ENCODE data around the gene DPYD.

DPYD gene

DNA sequence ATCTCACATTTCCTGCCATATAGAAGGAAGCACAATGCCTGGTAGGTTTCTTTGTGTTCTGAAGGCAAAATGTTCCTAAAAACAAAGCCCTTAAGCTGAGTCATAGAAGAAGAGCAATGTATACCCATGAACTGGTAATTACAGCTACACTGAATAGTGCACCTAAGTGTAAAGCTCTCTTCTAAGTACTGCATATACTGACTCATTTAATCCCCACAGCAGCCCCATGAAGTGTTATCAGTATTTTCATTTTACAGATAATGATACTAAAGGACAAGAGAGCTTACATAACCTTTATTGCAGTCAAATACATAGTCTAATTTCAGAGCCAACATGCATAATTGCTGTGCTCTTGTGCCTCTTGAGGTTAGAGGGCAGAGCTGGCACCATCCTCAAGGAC lies 239.9 kb downstream of the DPYD start:
- DNase-seq = no peak

DNA sequence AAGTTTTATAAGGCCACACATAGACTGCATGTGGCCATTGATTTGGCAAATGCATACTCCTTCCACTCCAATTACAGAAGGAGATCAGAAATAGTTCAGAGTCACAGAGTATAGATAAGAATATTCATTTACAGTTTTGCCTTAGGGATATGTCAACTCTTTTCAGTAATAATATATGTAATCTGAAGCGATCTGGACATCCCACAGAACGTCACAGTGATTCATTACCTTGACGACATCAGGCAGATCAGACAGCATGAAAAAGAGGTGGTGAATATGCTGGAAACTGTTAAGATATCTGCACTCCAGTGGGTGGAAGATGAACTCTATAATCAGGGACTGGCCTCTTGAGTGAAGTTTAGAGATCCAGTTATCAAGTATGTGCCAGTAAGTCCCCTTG lies 240.4 kb downstream of the DPYD start:
- no peak for DNase-seq

DNA sequence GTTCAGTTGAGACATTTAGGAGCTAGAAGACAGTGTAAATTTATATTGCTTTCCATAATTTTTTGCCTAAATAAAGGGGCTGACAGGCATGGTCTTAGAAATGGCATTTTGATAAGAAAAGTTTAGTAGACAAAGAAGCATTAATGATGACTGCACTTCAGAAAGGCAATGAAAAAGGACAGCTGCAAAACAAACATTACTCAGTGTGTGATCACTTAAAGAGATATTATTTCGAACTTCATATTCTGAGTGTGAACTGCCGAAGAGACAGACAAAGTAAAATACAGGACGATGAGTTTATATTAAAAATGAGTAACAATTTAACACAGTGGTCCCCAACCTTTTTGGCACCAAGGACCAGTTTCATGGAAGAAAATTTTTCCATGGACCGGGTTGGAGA lies 243.1 kb downstream of the DPYD start:
- DNase-seq = no peak

DNA sequence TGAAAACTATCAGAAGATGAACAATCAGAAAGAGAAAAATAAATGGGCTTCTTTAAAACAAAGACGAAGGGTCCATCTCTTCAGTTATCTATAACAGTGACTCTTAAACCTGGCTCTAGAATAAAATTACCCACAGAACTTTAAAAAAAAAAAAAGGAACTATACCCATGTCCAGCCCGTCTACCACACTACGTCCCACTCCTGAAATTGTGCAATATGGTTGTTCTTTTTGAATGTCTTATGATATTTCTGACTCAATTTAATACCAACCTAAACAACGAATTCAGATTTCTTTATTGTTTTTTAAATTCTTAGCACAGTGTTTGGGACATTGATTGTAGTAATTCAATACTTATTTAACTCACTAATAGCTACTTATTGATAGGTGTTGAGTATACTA lies 246.3 kb downstream of the DPYD start:
- DNase-seq = no peak

DNA sequence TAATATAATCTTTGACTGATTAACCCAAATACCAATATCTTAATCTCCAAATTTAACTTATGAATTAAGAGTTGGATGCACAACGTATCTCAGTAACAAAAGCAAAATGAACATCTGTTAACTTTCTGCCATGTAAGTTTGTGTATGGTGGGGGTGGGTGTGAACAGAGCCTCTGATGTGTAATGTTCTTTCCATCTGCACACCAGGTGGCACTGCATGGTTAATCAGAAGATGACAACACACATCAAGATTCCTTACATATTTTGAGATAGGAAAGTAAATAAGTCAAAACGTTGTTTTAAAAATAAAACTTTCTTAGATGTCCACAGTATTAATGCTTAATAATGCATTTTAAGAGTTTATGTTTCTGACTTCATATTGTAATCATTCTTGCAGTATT lies 251.9 kb downstream of the DPYD start:
- DNase-seq = peak; percentile 6

DNA sequence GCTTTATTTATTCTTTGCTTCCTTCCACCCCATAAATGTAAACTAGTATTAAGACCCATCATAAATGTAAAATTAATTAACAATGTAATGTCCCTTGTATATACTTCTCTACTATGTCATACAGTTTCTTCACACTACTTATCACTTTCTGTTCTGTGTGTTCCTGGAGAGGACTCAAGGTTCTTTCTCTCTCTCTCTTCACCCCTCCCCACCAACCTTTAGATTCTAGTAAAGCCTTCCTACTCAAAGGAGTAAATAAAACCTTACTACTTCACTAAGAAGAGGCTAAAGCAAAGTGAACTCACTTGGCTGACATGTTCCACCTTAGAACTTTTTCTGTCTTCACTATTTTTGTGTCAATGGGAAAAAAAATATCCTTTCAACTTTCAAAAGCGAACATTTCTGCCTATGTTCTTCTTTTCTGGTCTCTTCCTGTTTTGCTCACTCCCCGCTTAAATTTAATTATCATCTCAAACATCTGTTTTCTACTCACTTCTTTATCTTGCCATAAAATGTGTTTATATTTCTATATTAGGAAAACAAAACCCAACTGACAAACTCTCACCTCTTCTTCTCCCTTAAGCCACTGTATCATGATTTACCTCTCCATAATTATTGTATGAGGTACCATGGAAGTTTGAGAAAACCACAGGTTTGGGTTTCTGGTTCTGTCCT lies 260.3 kb downstream of the DPYD start:
- DNase-seq = no peak

DNA sequence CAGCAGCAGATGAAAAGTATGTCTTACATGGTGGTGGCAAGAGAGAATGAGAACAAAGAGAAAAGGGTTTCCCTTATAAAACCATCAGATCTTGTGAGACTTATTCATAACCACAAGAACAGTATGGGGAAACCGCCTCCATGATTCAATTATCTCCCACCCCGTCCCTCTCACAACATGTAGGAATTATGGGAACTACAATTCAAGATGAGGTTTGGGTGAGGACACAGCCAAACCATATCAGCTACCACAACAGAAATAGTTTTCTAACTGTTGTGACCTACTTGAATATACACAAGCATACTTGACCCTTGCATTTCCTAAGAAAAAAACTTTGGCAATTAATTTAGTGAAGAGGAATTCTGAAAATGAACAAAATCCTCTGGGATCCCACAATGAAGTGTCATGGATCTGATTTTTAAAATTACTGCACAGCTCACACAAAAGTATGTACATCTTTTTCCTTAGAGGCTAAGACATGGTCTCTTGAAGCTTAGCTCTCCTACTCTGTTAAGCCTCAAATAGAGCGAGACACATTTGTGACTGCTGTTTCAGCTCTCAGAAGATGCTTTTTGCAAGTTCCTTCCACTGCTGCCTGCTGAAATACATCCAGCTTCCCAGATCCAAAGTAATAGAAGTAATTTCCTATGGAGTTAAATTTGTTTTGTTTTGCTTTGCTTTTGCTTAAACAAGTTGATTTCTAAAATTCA lies 265.8 kb downstream of the DPYD start:
- no peak for DNase-seq

DNA sequence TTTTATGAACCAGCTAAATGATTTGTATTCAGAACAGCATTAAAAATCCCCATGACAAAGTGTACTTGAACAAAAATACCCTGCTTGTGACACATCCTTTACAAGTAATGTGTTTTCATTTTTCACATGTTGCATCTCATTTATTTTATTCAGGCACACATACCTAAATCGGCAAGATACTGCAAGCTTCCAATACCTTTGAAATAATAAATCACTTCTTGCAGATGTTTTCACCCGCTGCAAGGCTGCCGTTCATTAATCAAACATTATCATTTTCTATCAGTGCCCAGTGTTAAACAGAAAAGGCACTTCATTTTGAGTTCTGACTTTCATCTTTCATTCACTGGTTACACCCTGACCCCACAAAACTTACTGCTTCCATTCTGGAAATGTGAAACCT lies 269.6 kb downstream of the DPYD start:
- no peak for DNase-seq

DNA sequence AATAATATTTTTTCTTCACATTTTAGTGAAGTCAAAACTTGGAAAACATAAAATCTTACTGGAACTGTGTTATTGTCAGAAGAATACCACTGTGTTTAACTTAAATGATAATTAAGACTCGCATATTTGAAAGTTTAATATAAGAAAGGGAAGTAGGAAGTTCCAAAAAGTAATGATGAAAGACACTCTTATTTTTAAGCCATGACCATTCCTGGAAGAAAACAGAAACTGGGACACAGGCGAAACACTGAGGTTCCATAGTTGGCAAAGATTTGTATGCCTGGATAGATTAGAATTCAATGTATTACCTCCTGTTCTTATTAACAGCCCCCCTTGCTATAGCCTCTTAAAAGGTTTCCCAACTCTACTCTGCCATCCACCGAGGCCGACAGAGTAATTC lies 271.2 kb downstream of the DPYD start:
- DNase-seq = no peak

DNA sequence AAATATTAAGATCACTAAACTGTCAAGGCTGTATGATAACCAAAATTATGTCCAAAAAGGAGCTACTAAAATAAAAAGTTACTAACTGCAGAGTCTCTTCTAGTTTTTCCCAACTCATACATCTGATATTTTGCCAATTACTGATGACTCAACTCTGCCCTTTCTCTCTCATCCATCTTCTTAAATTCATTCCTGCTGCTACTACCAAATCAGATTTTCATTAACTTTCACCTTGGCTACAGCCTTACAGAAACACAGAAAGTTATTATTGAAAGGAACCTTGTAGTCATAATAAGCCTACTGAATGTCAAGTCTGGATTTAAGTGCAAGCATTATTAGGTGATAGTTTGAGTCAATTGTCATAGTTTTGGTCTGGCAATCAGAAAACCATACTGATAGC lies 273.1 kb downstream of the DPYD start:
- DNase-seq = no peak

DNA sequence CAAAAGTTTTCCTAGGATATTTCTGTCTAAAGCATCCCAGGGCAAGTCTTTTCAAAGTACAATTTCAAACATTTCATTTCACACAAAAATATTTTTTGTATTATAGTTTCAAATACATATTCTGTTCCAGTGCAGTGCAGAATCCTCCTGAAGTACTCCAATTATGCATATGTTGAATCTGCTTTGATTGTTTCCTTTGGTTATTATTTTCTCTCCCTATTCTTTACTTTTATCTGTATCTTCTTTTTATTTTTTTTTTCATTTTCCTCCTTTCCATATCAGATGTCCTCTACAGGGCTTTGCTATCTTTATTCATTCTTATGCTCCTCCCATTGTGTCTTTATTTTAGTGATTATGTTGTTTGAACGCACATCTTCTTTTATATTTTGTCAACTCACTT lies 274.8 kb downstream of the DPYD start:
- DNase-seq = no peak

DNA sequence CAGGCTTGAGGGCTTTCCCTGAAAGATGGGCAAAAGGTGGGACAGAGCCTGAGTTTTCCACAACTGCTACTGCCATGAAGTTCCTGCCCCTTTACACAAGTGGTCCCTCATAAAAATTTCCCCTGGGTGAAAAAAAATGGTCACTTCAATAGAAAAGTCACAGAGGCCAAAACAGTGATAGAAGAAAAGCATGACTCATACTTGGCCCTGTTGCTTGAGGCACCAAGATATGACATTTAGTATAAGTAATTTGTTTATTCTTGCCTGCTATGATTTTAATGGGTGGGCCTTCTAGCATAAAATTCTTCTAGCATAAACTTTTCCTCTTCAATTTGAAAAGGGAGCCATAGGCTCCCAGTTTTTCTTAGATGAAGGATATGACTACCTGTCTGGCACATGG lies 280.2 kb downstream of the DPYD start:
- DNase-seq = no peak

DNA sequence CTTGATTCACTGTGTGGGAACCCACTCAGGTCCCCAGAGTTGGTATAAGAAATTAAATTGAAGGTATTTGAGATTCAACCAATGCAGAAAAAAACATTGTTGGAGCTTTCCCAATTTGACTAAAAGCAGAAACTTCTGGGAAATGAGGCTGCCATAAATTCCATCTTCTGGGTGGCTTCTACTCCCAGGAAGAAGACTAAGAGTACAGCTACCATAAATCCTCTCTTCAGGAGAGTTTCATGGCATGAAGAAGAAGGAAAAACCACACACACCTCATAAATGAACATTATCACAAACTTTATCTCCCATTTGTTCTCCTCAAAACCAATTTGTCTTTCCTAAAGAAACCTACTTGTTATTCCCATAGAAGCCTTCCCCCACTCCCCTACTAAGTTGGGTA lies 283.9 kb downstream of the DPYD start:
- no peak for DNase-seq

DNA sequence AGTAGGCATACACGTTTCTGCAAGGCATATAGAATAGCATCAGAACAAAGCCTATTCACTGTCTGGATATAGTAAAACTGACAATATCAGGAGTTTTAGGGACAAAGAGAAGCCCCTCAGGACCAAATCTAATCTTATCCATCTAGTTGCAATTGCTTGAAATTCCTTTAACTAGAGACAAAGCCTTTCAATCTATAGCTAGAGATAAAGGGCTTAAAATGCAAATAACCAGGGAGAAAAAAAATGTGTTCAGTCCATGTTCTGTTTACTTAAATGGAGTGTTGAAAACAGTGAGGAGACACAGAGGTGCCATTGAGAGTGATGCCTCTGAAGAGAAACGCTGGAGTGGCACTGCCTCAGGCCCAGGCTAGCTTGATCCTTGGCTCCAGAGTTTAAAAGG lies 286.1 kb downstream of the DPYD start:
- DNase-seq = no peak

DNA sequence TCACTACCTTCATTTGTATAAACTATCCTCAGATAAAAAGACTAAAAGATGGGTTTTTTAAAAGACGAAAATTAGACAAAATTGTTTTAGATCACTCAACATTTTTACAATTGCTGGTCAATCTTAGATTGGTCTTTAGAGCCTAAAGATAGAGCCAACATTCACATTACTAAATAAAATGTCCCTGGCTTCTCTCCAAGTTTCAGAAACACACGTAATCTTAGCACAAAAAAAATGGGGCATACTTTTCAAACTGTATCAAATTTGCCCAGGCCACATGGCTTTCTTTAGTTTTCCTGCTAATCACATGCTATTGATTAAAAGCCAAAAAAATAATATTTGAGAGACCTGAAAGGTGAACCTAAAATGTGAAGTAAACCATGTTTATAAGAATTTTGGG lies 288.1 kb downstream of the DPYD start:
- no peak for DNase-seq

DNA sequence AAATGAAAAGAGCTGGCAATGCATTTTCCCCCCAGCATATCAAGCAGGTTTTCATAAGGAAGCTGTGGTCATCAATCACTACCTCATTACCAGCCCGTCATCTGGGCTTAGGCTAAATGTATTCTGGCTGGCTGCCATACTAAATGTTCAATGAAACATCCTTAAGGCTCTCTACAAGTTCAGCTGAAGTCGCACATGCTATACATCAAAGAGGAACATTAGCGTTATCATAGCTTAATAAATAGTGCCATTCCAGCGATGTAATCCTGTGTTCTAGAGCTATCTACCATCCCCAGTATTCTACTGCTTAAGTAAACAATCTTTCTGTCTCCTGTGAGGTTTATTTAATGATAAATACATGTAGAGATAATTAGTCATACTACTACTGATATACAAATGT lies 288.8 kb downstream of the DPYD start:
- DNase-seq = no peak

DNA sequence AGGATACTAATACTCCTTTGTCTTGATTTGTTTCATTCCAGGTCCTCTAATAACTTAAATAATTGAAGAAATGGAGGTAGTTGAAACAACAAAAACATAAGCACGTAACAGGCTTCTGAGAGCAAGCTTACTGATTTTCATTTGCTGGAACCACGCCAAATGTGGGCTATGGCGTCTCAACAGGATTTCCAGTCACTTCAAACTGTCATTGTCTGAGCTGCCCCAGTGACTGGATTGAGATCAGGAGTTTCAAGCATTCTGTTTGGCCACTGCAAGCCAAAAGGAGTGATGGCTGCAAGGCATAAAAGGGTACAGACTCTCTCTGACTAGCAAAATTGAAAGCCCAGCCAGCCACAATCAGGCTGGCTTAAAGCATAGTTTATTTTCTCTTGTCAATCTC lies 289.9 kb downstream of the DPYD start:
- DNase-seq = no peak

DNA sequence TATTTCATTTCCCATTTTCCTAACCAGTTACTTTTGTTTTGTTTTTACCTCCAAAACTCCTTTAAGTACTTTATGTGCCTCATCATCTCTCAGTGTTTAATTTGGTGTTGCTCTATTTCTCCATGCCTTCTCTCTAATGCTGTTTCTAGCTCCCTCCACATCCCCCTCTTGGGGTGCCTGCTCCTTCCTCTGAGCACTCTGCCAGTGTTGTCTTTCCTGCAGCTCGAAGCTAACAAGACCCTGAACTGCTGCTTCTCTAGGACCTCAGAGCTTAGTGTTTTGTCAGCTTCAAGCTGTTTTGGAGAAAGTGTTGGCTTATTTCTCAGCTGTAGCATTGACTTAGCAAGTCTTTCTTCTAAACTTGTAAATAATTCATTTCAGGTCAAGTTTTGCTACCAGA lies 290.6 kb downstream of the DPYD start:
- no peak for DNase-seq

DNA sequence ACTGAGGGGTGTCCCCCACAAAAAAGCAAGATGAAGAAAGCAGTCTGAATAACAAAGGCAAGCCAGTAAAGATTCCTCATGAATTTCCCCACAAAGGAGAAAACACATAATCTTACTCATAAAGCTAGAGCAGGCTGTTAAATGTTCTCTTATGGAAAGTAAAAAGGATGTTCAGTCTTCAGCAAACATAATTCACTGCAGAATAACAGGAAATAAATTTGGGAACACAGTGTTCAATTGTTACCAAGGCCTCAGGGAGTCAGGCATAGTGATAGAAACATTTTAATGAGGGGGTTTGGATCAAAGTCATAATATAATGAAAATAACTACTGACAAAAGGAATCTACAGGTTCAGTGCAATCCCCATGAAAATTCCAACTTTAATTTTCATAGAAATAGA lies 297.6 kb downstream of the DPYD start:
- no peak for DNase-seq

DNA sequence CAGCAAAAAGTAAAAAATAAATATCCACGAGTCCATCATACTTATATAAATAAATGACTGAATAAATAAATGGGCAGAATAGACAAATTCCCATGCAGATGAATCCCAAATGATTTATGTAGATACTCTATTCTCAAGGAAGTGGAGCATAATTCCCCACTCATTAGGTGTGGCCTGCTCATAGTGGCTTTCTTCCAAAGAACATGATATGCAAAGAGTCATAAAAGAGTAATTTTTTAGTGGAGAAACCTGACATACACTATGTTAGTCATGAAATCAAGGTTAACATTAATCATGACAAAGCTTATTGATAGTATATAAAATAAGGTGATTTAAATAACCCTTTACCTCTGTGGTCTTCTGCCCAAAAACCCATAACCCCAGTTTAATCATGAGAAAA lies 298.9 kb downstream of the DPYD start:
- DNase-seq = no peak

DNA sequence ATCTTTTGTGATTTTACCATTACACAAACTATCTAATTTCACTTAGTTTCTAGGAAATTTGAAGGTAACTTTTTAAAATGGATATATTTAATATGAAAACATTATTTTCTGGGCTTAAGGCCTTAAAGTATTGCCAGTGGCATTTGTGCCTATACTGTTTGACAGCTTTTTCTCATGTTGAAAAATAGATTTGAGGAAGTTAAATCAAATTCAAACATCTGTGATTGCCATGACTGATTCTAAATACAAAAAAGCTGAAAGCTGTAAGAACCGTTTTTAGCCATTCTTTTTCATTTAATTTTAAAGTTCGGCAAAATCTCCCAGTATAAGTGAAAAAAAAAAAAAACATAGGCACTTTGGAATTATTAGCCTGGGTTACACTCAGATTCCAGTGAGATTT lies 301.1 kb downstream of the DPYD start:
- no peak for DNase-seq

DNA sequence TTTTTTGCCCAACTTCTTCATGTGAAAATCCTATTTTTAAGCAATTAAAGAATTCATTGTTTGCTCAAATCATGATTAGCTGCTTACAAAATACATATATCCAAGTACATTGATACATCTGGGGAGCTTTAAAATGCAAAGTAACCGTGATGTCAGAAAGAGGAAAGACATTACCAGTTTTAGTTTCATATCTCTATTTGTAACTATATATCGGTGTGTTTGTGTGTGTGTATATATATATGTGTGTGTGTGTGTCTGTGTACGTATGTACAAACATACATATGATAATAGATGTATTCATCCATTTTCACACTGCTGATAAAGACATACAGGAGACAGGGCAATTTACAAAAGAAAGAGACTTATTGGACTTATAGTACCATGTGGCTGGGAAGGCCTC lies 310.1 kb downstream of the DPYD start:
- DNase-seq = no peak

DNA sequence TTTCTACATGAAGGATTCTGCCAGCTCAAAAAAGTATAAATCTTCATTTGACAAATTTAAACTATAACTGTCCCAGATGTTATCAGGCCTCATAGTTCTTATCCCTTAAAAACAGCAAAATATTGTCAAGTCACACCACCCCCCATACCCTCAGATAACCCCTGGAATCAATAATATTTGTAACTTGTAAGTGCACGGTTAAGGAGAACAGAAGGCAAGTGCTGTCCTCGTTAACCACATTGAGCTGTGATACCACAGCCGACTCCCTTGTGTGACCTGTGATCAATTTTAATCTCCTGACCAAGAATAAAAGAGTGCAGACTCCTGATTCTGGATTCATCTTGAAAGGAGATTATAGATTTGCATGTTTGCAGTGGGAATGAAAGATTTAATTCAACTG lies 310.7 kb downstream of the DPYD start:
- no peak for DNase-seq

DNA sequence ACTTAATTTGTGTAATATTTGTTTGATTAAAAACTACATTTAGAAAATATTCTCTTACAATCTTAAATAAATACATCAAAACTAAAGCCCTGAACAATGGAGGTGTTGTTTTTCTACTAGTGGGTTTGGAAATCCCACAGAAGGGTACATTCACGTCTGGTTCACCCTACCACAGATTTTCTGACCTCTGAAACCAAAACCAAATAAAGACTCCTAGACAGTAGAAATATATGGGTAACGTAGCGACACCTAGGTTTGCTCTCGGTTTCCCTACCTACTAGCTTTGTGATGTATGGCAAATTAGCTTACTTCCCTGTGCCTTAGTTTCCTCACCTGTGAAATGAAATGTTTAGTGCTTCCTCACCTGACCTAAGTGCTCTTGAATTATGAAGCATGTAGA lies 312.6 kb downstream of the DPYD start:
- no peak for DNase-seq

DNA sequence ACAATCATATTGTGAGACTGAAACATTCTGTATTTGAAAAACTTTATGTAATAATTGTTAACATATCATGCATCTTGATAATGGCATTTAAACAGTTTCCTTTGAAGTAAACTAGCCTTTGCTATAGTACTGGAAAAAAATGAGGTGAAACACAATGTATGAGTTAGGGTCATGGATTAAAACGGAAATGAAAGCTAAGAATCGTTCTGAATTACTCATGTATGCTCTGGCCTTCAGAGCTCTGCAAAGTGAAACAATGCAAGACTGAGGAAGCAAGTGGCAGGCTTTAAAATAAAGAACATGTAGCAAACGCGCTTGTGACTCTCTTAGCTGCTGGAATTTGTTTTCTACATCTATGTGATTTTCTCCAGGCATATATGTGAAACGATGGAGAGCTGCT lies 317.1 kb downstream of the DPYD start:
- no peak for DNase-seq

Measured in stimulated activated CD4-positive, alpha-beta T cell treated with anti-CD3 and anti-CD28 coated beads, Interleukin-4, amount 100 ng/mL, for 24 hours (primary cell).